GM19324 (cell line): ENCODE measurements around the gene ARFRP1.
"Not testable (repeated sequence)": the region's sequence is repeated elsewhere in the genome, so short reads cannot be mapped to it uniquely, and the experiment has no call there.

Experiments used
- ATAC-seq: cut with Tn5 transposase; IDR thresholded peaks from one replicate; pipeline ENCODE4 v1.9.1; 2021; ENCODE audit warnings: mild to moderate bottlenecking, moderate library complexity; ENCODE audit not compliant: unreplicated experiment, low FRiP score

Gene ARFRP1

GRCh38 chr20:63733579-63734081, 25.9 kb upstream of the ARFRP1 start:
- no peak for ATAC-seq

DNA sequence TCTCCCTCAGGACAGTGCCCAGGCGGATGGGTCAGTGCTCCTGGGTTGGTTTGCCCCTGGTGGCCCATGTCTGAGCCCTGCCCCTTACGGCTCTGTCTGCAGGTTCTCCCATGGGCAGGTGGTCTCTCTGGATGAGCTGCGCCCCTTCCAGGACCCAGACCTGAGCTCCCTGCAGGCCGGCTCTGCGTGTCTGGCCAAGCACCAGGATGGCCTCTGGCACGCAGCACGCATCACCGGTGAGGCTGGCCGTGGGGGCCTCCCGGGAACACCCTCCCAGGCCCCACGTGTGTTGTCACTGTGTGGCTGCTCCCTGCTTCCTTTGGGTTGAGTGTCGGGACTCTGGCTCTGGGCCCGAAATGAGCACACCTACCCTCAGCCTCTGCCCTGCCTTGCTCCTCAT, 25.3 kb upstream of the ARFRP1 start:
- no peak for ATAC-seq

DNA sequence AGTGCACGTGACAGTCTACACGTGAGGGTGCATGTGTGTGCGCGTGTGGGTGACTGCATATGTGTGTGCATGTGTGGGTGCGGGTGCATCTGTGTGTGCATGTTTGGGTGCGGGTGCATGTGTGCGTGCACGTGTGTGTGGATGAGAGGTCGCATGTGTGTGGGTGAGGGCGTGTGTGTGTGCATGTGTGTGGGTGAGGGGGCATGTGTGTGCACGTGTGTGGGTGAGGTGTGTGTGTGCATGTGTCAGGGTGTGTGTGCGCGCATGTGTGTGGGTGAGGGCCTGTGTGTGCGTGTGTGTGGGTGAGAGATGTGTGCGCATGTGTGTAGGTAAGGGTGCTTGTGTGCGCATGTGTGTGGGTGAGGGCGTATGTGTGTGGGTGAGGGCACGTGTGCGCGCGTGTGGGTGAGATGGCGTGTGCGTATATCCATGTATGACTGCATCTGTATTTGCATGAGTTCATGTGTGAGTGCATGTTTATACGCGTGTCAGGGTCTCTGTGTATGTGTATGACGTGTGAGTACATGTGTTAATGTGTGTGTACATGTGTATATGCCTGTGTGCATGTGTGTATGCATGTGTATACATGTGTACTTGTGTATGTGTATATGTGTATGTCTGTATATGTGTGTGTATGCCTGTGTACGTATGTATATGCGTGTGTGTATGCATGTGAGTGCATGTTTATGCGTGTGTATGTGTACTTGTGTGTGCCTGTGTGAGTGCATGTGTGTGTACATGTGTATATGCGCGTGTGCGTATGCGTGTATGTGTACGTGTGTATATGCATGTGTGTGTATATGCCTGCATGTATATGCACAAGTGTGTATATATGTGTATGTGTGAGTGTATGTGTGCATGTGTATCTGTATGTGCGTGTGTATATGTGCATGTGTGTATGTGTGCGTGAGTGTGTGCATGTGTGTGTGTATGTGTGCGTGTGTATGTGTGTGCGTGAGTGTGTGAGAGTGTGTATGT, 24.6 kb upstream of the ARFRP1 start:
- no peak for ATAC-seq

DNA sequence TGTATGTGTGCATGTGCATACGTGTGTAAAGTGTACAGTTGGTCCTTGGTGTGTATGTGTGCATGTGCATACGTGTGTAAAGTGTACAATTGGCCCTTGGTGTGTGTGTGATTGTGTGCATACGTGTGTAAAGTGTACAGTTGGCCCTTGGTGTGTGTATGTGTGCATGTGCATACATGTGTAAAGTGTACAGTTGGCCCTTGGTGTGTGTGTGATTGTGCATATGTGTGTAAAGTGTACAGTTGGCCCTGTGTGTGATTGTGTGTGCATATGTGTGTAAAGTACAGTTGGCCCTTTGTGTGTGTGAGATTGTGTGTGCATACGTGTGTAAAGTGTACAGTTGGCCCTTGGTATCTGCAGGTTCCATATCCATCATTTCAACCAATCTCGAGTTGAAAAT, 23.6 kb upstream of the ARFRP1 start:
- no peak for ATAC-seq

DNA sequence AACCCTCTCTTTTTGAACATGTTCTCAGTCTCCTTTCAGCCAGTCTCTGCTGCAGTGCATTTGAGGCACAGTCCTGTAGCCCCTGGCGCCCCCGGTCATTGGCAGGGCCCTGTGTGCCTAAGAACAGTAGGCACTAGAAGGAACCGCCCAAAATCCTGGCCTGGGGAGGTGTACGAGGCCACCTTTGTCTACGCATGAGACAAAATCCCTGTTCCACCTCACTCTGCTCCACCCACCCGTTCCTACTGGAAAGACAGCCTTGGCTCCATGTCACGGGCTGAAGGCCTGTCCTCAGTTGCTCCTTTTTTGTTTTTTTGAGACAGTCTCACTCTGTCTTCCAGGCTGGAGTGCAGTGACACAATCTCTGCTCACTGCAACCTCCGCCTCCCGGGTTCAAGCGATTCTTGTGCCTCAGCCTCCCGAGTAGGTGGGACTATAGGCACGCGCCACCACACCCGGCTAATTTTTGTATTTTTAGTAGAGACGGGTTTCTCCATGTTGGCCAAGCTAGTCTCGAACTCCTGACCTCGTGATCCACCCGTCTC, 22.5 kb upstream of the ARFRP1 start:
- not testable (repeated sequence) for ATAC-seq

DNA sequence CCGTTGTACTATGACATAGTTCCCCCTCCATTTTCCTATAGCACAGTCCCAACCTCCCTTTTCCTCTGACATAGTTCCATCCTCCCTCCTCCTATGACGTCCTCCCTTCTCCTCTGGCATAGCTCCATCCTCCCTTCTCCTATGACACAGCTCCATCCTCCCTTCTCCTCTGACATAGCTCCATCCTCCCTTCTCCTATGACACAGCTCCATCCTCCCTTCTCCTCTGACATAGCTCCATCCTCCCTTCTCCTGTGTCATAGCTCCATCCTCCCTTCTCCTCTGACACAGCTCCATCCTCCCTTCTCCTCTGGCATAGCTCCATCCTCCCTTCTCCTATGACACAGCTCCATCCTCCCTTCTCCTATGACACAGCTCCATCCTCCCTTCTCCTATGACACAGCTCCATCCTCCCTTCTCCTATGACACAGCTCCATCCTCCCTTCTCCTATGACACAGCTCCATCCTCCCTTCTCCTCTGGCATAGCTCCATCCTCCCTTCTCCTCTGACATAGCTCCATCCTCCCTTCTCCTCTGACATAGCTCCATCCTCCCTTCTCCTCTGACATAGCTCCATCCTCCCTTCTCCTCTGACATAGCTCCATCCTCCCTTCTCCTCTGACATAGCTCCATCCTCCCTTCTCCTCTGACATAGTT, 15.3 kb upstream of the ARFRP1 start:
- ATAC-seq = not testable (repeated sequence)

GRCh38 chr20:63718996-63719395, 11.2 kb upstream of the ARFRP1 start:
- ATAC-seq = no peak

DNA sequence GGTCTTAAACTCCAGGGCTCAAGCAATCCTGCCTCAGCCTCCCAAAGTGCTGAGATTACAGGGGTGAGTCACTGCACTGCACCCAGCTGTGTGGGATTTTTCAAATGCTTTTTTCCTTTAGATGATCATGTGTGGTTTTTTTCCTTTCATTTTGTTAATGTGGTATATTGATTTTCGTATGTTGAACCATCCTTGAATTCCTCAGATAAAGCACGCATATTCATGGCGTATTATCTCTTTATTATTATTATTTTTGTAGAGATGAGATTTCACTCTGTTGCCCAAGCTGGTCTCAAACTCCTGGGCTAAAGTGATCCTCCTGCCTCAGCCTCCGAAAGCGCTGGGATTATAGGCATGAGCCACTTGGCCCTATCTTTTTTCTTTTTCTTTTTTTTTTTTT, 7.1 kb upstream of the ARFRP1 start:
- no peak for ATAC-seq

GRCh38 chr20:63712191-63712590, 4.4 kb upstream of the ARFRP1 start:
- no peak for ATAC-seq

GRCh38 chr20:63711085-63711645, 3.4 kb upstream of the ARFRP1 start:
- no peak for ATAC-seq

GRCh38 chr20:63709149-63709527, 1.4 kb upstream of the ARFRP1 start:
- no peak for ATAC-seq

- ATAC-seq = peak; percentile 8
Measured at GRCh38 chr20:63708301-63709148, 749 bp upstream of the ARFRP1 start.

GRCh38 chr20:63706852-63707557, 771 bp downstream of the ARFRP1 start:
- peak; percentile 28 for ATAC-seq

GRCh38 chr20:63706027-63706695, 1.6 kb downstream of the ARFRP1 start:
- no peak for ATAC-seq

- no peak for ATAC-seq
Measured at GRCh38 chr20:63705232-63706026, 2.3 kb downstream of the ARFRP1 start.

DNA sequence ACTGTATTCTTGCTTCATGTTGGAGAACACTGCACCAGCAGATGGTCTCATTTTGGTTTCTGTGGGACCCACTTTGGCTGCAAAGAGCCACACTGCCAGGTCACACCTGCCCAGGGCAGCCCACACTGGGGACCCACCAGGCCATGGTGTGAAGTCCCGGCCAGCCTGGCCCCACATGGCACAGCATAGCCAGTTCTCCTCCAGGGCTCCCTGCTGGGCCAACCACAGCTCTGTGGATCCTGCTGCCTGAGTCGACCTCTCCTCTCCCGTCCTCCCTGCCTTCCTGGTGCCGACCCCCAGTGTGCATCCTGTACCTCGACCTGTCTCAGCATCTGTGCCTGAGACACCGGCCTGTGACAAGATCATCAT, 3.0 kb downstream of the ARFRP1 start:
- no peak for ATAC-seq

- no peak for ATAC-seq
Measured at GRCh38 chr20:63703976-63704748, 3.6 kb downstream of the ARFRP1 start.
